ENCODE results near the gene GFI1.
"Not testable (repeated sequence)": the region's sequence is repeated elsewhere in the genome, so short reads cannot be mapped to it uniquely, and the experiment has no call there.

The GFI1 gene

GRCh38 chr1:92486251-92487077 lies at the start of gene GFI1:
TSS of gene GFI1 (minus strand) at chr1:92486925. CDS start at chr1:92483487, 3,438 bp downstream.
- peak; percentile 83 for DNase-seq

DNA sequence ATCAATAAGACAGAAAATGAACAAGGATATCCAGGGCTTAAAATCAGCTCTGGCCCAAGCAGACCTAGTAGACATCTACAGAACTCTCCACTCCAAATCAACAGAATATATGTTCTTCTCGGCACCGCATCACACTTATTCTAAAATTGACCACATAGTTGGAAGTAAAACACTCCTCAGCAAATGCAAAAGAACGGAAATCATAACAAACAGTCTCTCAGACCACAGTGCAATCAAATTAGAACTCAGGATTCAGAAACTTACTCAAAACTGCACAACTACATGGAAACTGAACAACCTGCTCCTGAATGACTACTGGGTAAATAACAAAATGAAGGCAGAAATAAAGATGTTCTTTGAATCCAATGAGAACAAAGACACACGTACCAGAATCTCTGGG lies 45.6 kb upstream of the GFI1 start:
- not testable (repeated sequence) for DNase-seq

DNA sequence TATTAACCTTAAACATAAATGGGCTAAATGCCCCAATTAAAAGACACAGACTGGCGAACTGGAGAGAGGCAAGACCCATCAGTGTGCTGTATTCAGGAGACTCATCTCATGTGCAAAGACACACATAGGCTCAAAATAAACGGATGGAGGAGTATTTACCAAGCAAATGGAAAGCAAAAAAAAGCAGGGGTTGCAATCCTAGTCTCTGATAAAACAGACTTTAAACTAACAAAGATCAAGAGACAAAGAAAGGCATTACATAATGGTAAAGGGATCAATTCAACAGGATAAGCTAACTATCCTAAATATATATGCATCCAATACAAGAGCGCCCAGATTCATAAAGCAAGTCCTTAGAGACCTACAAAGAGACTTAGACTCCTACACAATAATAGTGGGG lies 45.2 kb upstream of the GFI1 start:
- not testable (repeated sequence) for DNase-seq

DNA sequence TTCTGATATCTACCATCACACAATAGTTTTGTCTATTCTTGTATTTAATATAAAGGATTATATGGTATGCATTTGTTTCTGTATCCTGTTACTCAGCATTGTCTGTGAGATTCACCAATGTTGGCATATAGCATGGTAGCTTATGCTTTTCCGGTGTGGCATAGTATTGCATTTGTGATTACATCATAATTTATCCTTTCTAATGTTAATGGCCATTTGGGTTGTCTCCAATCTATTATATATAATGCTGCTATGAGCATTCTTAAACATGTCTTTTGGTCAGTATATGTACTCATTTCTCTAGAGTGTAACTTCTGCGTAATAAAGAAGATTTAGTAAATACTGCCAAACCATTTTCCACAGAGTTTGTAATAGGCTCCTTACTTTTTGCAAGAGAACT lies 40.9 kb upstream of the GFI1 start:
- DNase-seq, result no peak

GRCh38 chr1:92524944-92525590 lies 38.3 kb upstream of the GFI1 start:
- DNase-seq, result not testable (repeated sequence)

- DNase-seq, result no peak
Observed at GRCh38 chr1:92519043-92519442, 32.3 kb upstream of the GFI1 start.

- no peak for DNase-seq
Observed at GRCh38 chr1:92516574-92516973, 29.8 kb upstream of the GFI1 start.

- peak; percentile 58 for DNase-seq
Observed at GRCh38 chr1:92515796-92516201, 29.1 kb upstream of the GFI1 start.

GRCh38 chr1:92511541-92511940 lies 24.8 kb upstream of the GFI1 start:
- no peak for DNase-seq

GRCh38 chr1:92509619-92510018 lies 22.9 kb upstream of the GFI1 start:
- no peak for DNase-seq

DNA sequence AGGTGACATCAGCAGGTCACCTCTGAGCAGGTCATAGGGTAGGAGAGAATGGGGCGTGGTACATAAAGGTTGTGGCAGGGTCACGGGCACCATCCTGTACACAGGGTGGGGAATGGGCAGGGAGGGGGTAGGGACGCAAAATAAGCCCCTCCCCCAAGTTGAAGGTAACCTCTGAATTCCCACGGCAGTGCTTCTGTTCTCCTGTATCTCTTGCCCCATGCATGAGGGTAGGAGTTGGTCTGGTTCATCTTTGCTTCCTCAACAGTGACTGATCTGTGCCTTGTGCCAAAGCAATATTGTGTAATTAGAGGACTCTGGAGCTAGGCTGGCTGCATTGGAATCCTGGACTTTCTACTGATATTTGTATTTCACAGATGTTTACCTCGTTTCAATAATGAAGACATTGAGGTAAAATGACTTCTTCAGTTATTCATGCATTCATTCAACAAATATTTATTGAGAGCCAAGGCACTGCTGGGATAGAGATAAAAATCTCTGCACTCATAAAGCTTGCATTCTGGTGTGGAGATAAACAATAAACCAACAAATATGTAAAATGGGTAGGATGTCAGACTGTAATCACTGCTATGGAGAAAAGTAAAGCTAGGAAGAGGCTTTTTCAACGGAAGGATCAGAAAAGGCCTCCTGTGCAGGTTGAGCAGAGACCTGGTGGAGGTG lies 18.4 kb upstream of the GFI1 start:
- no peak for DNase-seq

DNA sequence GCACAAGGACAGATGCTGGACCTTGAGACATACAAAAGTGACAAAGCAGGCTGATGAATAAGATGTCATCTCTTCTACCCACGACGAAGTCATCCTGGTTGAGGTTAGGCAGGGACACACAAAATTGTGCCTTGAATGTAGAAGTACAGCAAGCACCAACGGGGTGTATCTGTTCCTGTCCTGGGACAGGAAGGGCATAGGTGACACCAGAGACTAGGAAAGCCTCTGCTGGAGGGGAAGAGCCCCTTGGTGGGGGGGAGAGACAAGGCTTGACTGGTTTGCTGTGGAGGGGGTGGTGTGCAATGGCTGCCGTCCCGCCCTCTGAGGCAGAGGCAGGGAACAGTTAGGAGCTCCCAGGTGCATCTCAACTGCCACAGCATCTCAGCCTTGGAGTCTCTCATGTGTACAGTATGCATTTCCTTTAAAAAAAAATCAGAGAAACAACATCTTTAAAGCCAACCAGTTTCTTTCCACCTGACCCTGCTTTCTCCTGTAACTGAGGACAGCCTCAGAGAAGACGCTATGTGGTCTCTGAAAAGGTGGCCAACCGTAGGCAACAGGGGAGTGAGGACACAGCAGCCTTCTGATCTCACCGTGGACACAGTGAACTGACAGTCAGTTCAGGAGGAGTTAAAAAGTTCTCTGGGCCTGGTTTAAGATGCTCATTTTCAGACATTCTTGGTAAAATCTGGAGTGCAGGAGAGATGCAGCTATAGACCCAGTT lies 17.7 kb upstream of the GFI1 start:
- DNase-seq, result no peak

GRCh38 chr1:92503926-92504285 lies 17.2 kb upstream of the GFI1 start:
- no peak for DNase-seq

DNA sequence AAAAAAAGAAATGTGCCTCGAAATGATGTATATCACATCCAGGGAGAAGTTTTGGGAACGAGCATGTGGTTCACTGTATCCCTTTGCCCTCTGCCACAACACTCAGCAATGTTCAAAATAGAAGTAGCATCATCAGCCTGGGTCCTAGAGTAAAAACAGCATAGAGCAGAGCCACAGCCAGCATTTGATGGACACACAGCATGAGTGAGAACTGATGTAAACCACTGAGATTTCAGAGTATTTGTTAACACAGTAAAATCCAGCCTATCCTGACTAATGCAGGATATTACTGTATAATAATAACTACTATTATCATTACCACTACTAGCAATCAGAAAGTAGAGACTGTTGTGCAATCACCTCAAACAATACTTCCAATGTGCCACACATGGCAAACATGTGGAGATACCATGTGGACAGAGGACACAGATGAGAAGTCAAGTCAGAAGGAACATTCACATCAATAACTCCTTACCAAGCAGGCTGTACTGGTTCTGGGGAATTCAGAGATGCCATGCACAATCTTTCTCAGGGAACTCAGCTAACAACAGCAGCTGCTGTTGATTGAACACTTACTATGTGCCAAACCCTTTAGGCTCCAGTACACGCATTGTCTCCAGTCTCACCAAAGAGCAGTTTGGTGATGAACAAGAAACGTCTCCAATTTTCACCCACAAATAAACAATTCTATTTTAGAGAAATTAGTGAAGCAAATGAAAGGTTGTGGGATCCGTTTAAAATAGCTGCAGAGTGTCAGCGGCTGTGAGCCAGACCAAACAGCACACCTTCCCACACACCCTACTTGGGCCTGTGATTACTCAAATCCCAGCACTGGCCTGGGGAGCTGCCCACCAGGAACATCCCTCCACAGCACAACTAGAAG lies 16.6 kb upstream of the GFI1 start:
- no peak for DNase-seq

DNA sequence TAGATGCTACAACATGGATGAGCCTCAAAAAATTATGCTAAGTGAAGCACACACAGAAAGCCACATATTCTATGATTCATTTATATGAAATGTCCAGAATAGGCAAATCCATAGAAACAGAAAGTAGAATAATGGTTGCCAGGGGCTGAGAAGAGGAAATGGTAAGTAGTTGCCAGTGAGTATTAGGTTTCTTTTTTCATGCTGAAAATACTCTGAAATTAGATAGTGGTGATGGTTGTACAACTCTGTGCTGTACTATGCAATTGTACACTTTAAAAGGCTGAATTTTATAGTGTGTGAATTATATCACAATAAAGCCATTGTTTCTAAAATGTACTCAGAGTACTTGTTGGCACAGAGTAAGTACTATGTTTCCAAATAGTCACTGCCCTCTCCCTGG lies 15.5 kb upstream of the GFI1 start:
- no peak for DNase-seq

GRCh38 chr1:92500552-92500951 lies 13.8 kb upstream of the GFI1 start:
- DNase-seq, result no peak

DNA sequence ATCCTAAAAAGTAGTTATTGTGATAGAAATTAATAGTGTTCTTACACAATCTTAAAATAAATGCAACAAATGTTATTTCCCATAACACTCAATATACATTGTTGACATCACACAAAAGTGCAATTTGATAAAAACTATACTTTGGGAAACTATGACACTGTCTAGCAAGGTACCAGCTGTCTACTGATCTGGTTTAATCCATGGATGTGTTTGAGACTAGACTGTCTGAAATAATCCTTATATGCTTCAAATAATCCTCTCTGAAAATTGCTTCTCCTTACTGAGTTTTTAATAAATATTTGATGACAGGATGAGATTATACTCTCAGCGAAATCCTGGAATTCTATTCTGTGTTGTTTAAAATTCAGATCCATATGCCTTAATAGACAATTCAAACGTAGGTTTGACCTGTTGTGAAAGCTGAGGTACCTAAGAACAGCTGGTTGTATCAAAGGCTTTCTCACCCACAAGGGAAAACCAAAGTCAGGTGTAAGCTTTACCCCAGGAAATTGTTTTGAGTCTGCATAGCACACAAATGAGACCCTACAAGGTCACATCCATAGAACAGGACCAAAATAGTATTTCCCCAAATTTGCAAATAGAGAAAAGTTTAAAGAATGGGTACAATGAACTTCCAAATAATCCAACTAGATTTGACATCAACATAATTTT lies 8.8 kb upstream of the GFI1 start:
- no peak for DNase-seq

DNA sequence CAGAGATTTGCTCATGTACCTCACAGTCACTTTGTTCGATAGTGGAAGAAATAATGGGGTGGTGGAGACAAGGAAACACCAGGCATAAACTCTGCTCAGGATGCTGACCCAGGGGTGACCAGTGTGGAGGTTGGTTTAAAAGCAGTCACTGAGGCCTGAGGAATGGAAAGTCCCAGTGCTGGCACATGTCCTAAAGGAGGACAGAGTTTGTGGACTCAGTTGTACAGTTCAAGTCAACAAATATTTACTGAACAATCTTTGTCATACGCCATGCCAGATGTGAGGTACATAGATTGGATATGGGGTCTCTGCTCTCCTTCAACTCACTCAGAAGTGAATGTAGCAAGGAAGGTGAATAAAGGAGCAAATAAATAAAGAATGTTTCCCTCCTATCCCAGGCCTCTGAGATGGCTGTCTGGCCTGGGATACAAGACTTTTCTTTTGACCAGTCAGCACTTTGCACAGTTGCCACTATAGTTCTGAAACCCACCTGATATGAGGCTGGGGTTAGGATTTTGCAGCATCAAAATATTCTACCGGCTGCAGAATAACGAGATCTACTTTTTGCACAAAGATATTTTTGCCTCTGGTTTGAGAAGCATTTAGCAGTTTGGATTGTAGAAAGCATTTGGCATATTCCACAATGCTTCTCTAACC lies 7.9 kb upstream of the GFI1 start:
- no peak for DNase-seq

- DNase-seq, result no peak
Observed at GRCh38 chr1:92493139-92493538, 6.4 kb upstream of the GFI1 start.

DNA sequence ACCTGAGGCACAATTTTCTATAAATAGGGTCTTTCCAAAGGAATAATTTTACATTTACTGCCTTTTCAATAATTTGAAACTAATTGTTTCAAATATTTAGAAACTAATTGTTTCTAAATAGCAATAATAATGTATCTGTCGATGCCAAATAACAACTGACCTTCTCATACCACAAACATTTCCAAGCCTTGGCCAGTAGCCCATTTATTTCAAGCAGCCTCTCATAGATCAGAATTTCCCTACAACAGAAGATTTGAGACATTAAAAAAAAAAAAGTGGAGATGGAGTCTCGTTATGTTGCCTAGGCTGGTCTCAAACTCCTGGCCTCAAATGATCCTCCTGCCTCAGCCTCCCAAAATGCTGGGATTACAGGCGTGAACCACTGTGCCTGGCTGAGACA lies 2.1 kb upstream of the GFI1 start:
- no peak for DNase-seq

GRCh38 chr1:92488416-92488815 lies 1.7 kb upstream of the GFI1 start:
- no peak for DNase-seq
